Activated T-helper 17 cell treated with anti-CD3 and anti-CD28 coated beads, Interleukin-2, amount 50 U/mL, for 72 hours (primary cell): ENCODE results near the gene NSUN2. TPM values are rescaled to one million over a fixed set of nuclear protein-coding genes. Genes with fewer than 3 reads are reported as not detected.

Experiments used
- ATAC-seq: fragments of 150-1000 bp; cut with Tn5 transposase; replicated peaks from 2 replicates; pipeline ENCODE4 v1.10.0; 2021; ENCODE audit warnings: mild to moderate bottlenecking, moderate library complexity
- H3K27ac Mint-ChIP-seq: one replicate; pipeline ENCODE4 v1.8.0; 2022; ENCODE audit warnings: mixed read lengths
- H3K27me3 Mint-ChIP-seq: one replicate; pipeline ENCODE4 v1.8.0; 2022; ENCODE audit warnings: mixed read lengths
- H3K36me3 Mint-ChIP-seq: one replicate; pipeline ENCODE4 v1.8.0; 2022; ENCODE audit warnings: low read depth, mild to moderate bottlenecking, mixed read lengths
- H3K4me1 Mint-ChIP-seq: one replicate; pipeline ENCODE4 v1.8.0; 2022; ENCODE audit warnings: mixed read lengths
- H3K4me3 Mint-ChIP-seq: one replicate; pipeline ENCODE4 v1.8.0; 2022; ENCODE audit warnings: mild to moderate bottlenecking, mixed read lengths
- H3K9me3 Mint-ChIP-seq: one replicate; pipeline ENCODE4 v1.8.0; 2022; ENCODE audit warnings: mixed read lengths
- total RNA-seq, 2 donors: library from RNA; stranded (reverse); gene quantifications; one replicate each; pipeline ENCODE4 v1.2.3, GENCODE V29; 2022

NSUN2 gene
- total RNA-seq, 2 donors from 2014 or later: 61.2 to 128 TPM

DNA sequence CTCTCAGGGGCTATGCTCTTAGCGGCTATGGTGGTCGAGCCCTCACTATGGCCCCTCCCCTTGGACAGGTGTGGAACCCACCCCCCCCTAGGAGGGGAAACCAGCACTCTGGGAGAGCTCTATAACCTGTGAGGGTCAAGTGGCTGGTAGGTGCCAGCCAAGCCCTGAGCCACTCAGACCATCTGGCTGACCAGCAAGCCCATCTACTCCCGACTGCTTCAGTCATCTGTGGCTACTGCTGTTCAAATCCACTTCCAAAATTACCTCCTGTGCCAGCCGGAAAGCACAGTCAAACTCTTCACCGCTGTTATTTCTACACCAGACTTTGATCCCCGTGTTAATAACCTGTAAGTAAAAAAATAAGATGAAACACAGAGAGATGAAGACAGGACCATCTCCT, 28.5 kb downstream of the NSUN2 start:
- Mint-ChIP-seq H3K4me3 (no peak overlapping the region), H3K36me3 (peaks cover 100% of the 10 kb centered on the region), H3K27me3 (no peaks in the 10 kb centered on the region), H3K4me1 (no peaks in the 10 kb centered on the region), H3K27ac (no peak overlapping the region), H3K9me3 (no peaks in the 10 kb centered on the region)
- ATAC-seq: no peak

DNA sequence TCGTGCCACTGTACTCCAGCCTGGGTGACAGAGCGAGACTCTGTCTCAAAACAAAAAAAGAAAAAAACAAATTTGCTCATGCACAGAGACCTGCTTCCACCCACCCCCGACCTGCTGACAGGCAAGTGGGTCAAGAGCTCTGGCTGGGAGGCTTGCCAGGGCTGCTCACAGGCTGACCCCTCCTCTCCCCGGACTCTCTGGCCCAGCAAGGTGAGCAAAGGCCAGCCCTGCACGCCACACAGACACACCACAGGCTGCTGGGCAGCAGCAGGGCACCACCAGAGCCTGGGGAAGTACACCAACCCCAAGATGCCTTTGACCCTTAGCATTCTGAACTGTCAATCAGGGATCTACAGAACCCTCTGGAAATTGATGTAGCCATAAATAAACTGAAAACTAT, 29.2 kb downstream of the NSUN2 start:
- no peak overlapping the region for H3K4me3 Mint-ChIP-seq
- ATAC-seq: no peak

DNA sequence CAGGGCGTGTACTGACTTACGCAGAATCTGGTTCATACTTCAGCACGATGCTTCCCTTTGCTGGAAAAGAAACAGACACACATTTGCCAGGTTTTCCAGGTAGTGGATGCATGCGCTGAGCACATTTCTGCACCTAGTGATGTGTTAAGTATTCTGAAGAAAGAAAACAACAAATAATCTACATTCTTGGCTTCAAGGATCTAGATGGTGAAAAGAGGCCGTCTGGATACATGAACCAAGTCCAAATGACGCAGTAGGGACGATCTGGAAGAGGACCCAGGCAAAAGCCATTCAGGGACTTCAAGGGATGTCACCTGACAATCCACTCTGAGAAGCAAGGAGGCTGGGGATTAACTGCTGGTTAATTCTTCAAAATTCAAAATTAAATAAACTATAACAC, 30.4 kb downstream of the NSUN2 start:
- Mint-ChIP-seq H3K9me3 (no peaks in the 10 kb centered on the region), H3K4me3 (no peak overlapping the region), H3K27ac (no peak overlapping the region), H3K27me3 (no peaks in the 10 kb centered on the region), H3K4me1 (no peaks in the 10 kb centered on the region), H3K36me3 (peaks cover 100% of the 10 kb centered on the region)
- ATAC-seq: no peak

More for the DNA sequence above, 29.2 kb downstream of the NSUN2 start:
- no peaks in the 10 kb centered on the region for H3K9me3 Mint-ChIP-seq
- no peaks in the 10 kb centered on the region for H3K27me3 Mint-ChIP-seq
- H3K27ac Mint-ChIP-seq: no peak overlapping the region
- peaks cover 100% of the 10 kb centered on the region for H3K36me3 Mint-ChIP-seq
- no peaks in the 10 kb centered on the region for H3K4me1 Mint-ChIP-seq

DNA sequence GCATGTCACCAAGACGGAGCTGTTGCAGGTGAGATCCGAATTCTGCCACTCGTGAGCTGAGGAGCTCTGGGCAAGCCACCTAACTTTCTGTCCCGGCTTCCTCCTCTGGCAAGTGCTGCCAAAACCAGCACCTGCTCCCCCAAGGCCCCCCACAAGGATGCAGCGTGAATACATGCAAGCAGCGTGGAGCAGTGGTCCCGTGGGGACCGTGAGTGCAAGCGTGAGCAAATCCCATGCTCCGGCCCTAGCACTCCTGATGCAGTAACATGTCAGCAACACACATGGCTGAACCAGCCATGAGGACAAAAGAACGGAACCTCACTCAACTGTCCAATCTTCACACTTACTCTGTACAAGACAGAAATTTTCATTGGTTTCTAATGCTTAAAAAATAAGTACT, 31.0 kb downstream of the NSUN2 start:
- no peak for ATAC-seq
- H3K9me3 Mint-ChIP-seq: no peaks in the 10 kb centered on the region
- H3K27ac Mint-ChIP-seq: no peak overlapping the region
- no peaks in the 10 kb centered on the region for H3K4me1 Mint-ChIP-seq
- peaks cover 100% of the 10 kb centered on the region for H3K36me3 Mint-ChIP-seq
- H3K27me3 Mint-ChIP-seq: no peaks in the 10 kb centered on the region
- H3K4me3 Mint-ChIP-seq: no peak overlapping the region

DNA sequence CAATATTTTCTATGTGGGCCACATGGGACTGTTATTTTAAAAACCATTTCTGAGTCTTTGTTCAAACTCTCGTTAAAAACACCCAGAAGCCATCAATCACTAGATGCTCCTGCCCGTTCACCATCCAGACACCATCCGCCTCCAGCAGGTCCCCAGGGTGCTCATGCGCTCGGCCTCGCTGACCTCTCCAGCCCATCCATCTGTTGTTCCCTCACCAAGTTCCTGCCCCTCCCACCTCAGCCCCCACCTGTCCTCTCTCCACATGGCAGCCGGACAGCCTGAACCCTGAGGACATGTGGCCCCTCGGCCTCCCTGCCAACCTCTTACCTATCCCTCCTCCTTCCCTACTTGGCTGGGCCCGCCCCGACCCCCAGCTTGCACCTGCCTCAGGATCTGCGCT, 31.6 kb downstream of the NSUN2 start:
- H3K9me3 Mint-ChIP-seq: no peaks in the 10 kb centered on the region
- no peak overlapping the region for H3K4me3 Mint-ChIP-seq
- H3K4me1 Mint-ChIP-seq: no peaks in the 10 kb centered on the region
- peaks cover 100% of the 10 kb centered on the region for H3K36me3 Mint-ChIP-seq
- no peak overlapping the region for H3K27ac Mint-ChIP-seq
- no peak for ATAC-seq
- H3K27me3 Mint-ChIP-seq: no peaks in the 10 kb centered on the region

DNA sequence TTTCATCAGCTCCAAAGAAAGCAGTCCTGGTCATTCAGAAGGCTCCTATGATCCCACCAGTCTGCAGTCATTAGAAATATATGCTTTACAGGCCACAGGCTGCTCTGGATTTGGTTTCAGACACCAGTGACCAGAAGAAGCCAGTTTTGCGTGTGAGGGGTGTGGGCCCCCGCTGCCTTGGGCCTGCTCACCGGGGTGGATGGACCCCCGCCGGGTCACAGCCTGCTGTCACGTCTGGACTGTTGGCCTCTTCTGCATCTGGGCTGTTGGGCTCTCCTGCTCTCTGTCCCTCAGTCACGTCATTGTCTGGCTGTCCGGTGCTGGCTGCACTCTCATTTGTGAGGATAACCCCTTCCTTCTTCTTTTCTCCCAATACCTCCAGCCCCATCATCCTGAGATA, 33.1 kb downstream of the NSUN2 start:
- H3K4me1 Mint-ChIP-seq: no peaks in the 10 kb centered on the region
- H3K9me3 Mint-ChIP-seq: no peaks in the 10 kb centered on the region
- H3K4me3 Mint-ChIP-seq: no peak overlapping the region
- H3K36me3 Mint-ChIP-seq: peaks cover 85% of the 10 kb centered on the region
- H3K27ac Mint-ChIP-seq: no peak overlapping the region
- H3K27me3 Mint-ChIP-seq: no peaks in the 10 kb centered on the region
- ATAC-seq: no peak

DNA sequence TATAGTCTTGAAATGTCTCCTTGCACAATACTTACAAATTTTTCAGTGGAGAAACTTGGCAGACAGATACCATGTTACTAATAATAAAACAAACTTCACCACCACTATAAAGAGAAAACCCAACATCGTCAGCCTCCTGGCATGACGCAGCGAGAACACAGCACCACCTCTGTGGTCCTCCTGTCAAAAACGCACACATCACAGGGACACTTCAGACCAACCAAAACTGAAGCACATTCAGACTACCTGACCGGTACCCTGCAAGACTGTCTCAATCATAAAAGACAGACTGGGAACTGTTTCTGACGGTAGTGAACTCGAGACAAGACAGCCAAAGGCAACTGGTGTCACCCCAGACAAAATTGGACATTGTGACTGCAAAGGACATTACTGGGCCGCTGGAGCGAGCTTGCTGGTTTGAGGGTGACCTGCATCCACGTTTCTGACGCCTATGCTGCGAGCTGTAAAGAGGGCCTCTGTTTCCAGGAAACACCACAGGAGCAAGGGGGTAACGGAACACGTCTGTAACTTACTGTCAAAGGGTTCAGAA, 34.4 kb downstream of the NSUN2 start:
- Mint-ChIP-seq H3K4me3 (no peak overlapping the region), H3K4me1 (no peaks in the 10 kb centered on the region), H3K27ac (no peak overlapping the region), H3K27me3 (no peaks in the 10 kb centered on the region), H3K36me3 (peaks cover 72% of the 10 kb centered on the region), H3K9me3 (no peaks in the 10 kb centered on the region)
- ATAC-seq: no peak

DNA sequence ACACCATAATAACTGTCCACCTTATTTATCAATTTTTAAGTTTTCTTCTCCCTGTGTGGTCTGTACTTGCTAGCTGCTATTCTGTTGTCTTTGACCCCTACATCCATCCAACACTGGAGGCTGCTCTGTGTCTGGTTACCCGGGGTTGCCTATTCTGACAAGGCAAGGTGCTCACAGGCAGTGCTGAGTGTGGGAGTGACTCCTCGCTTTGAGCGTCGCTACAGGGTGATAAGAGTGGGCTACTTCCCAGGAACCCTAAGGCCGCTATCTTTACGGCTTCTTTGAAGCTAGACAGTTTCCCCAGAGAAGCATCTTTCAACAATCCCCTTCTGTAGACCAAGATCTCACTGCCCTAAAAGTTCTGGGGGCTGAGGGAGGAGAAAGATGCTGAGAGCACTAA, 35.3 kb downstream of the NSUN2 start:
- H3K36me3 Mint-ChIP-seq: peaks cover 63% of the 10 kb centered on the region

DNA sequence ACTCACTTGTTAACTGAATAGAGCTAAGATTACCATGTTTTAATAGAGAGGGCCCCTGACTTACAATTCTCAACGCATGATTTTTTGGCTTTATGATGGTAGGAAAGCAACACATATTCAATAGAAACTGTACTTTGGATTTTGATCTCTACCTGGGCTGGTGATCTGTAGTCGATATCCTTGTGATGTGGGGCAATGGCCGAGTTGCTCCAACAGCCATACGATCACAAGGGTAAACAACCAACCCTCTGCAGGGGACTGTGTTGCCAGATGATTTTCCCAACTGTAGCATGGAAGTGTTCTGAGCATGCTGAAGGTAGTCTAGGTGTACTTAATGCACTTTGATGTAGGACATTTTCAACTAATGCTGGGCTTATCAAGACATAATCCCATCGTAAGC, 36.5 kb downstream of the NSUN2 start:
- ATAC-seq: no peak
- Mint-ChIP-seq H3K27ac (no peak overlapping the region), H3K9me3 (no peaks in the 10 kb centered on the region), H3K27me3 (no peaks in the 10 kb centered on the region), H3K4me1 (no peaks in the 10 kb centered on the region), H3K4me3 (no peak overlapping the region), H3K36me3 (peaks cover 52% of the 10 kb centered on the region)

More for the DNA sequence above, 35.3 kb downstream of the NSUN2 start:
- H3K4me3 Mint-ChIP-seq: no peak overlapping the region
- no peak overlapping the region for H3K27ac Mint-ChIP-seq
- no peaks in the 10 kb centered on the region for H3K27me3 Mint-ChIP-seq
- no peak for ATAC-seq
- H3K4me1 Mint-ChIP-seq: no peaks in the 10 kb centered on the region
- no peaks in the 10 kb centered on the region for H3K9me3 Mint-ChIP-seq

DNA sequence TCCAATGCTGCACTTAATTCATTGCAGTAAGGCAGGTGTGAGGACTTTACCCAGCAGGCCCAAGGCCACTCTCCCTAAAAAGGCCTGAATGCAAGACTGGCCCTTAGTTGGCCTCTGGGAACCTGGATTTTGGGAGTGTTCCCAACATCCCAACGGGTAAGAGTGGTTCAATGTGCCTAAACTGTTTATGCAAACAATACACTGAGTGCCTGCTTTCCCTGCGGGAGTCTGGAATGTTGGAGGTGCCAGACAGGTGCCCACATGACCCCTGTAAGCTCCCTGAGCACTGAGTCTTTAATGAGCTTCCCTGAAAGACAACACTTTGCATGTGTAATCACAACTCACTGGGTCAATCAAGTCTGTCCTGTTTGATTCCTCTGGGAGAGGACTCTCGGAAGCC, 37.4 kb downstream of the NSUN2 start:
- Mint-ChIP-seq H3K9me3 (no peaks in the 10 kb centered on the region), H3K27me3 (no peaks in the 10 kb centered on the region), H3K36me3 (peaks cover 42% of the 10 kb centered on the region), H3K4me1 (no peaks in the 10 kb centered on the region), H3K4me3 (no peak overlapping the region), H3K27ac (no peak overlapping the region)
- no peak for ATAC-seq

DNA sequence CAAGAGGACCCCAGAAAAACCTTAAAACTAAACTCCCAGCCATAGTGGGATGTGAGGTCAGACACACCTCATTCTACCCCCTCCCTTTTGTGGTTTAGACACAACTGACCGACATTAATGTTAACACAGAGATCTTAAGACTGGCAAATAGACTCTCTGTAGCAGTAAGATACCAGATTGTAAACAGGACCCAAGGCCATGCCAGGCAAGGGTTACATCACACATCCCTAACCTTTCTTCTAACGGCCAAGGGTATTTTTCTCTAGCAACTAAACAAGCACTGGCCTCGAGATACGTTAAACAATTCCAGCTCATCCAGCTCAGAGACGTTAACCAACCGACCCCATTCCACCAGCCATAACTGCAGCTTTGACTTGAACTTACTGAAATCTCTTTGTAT, 38.8 kb downstream of the NSUN2 start:
- Mint-ChIP-seq H3K36me3 (peaks cover 29% of the 10 kb centered on the region), H3K4me3 (no peak overlapping the region), H3K4me1 (no peaks in the 10 kb centered on the region), H3K9me3 (no peaks in the 10 kb centered on the region), H3K27ac (no peak overlapping the region), H3K27me3 (peaks cover 5% of the 10 kb centered on the region)
- no peak for ATAC-seq

DNA sequence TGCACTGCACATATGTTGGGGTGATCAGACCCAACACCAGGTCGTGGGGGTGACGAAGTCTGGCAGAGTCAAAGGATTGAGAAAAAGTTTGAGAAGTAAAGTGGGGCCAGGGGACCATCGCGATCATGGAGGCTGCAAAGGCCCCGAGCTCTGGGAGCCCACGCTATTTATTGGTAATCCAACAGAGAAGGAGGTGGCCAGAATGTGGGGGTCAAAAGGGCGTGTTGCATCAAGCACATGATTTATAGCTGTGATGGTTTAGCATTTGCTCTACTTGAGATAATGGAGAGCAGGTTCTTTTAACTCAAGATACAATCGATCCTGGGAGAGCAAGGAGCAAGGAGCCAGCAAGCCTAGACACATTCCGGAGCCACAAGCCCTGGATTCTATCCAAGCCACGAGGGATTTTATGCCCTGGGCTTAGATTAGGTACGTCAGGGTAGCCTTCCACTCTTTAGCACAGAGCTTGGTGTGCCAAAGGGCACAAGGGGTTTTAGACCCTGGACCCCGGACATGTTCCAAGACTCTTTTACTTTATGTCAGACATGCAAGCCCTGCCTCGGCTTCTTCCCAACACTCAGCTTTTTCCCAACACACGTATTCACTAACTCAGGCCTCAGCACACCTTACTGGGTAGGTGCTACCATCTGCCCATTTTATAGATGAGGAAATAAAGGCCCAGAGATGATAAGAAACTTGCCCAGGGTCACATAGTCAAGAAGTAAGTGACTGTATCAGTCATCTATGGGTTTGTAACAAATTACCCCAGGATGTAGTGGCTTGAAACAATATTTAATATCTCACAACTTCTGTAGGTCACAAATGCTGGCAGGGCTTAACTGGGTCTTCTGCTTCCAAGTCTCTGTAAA, 39.5 kb downstream of the NSUN2 start:
- H3K27me3 Mint-ChIP-seq: peaks cover 5% of the 10 kb centered on the region
- H3K36me3 Mint-ChIP-seq: peaks cover 22% of the 10 kb centered on the region
- no peaks in the 10 kb centered on the region for H3K4me1 Mint-ChIP-seq
- no peak for ATAC-seq
- no peak overlapping the region for H3K4me3 Mint-ChIP-seq
- H3K27ac Mint-ChIP-seq: no peak overlapping the region
- no peaks in the 10 kb centered on the region for H3K9me3 Mint-ChIP-seq

DNA sequence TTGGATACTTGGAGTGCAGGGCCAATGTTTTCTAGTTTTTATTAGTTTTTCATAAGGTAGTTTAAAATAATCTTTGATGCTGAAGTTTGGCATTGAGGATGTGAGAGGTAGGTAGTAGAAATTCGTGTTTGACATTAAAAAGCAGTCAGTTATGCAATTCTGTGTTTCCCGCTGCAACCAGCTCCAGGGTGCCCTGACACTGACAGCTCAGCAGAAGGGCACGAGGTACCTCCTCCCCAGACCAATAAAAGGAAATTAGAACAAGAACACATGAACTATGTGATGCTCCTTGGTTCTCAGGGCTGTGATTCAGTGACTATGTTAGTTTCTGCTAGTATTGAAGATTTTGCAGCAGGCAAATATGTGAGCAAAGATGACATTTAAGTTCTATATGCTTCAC, 40.2 kb downstream of the NSUN2 start:
- no peaks in the 10 kb centered on the region for H3K4me1 Mint-ChIP-seq
- H3K27me3 Mint-ChIP-seq: peaks cover 5% of the 10 kb centered on the region
- no peak overlapping the region for H3K4me3 Mint-ChIP-seq
- peaks cover 14% of the 10 kb centered on the region for H3K36me3 Mint-ChIP-seq
- H3K9me3 Mint-ChIP-seq: no peaks in the 10 kb centered on the region
- no peak overlapping the region for H3K27ac Mint-ChIP-seq
- ATAC-seq: no peak

DNA sequence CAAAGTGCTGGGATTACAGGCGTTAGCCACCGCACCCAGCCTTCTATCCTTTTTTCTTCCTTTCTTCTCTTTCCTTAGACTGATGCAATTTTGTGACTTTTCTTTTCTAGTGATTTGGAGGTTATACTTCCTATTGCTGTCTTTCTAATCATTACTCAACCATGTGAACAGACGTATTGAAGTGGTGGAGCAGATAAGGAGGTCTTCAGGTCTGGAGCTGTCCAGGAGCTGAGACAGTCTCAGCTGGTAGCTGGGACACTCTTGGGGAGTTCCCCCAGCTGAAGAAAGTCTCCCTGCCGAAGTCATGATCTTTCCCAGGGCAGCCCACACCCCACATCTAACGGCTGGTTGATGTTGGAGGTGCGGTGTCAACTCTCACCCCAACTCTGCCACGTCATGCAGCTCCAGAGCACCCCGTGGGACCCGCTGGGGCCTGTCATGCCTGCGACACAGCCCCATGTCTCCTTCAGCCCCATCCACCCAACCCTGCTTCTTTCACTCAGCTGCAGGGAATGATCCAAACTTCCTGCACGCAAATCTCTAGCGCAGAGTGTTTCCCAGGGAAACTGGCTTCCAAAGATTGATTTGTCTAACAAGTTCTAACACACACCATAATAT, 41.1 kb downstream of the NSUN2 start:
- Mint-ChIP-seq H3K27me3 (peaks cover 5% of the 10 kb centered on the region), H3K27ac (no peak overlapping the region)
- no peak for ATAC-seq

DNA sequence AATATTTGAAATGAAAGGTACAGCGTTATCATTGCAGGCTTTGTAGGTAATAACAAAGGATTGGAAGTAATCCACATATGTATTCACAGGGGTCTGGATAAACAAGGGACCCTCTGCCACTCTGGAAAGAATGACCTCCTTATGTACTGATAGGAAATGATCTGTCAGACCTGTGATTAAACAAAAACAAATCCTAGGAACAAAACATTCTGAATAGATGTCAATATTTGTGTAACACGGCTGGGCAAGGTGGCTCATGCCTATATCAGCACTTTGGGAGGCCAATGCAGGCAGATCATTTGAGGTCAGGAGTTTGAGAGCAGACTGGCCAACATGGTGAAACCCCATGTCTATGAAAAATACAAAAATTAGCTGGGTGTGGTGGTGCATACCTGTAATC, 42.3 kb downstream of the NSUN2 start:
- no peak overlapping the region for H3K4me3 Mint-ChIP-seq
- H3K36me3 Mint-ChIP-seq: no peaks in the 10 kb centered on the region
- ATAC-seq: no peak
- no peaks in the 10 kb centered on the region for H3K9me3 Mint-ChIP-seq
- H3K4me1 Mint-ChIP-seq: no peaks in the 10 kb centered on the region
- H3K27ac Mint-ChIP-seq: no peak overlapping the region
- H3K27me3 Mint-ChIP-seq: peaks cover 13% of the 10 kb centered on the region

More for the DNA sequence above, 41.1 kb downstream of the NSUN2 start:
- no peaks in the 10 kb centered on the region for H3K4me1 Mint-ChIP-seq
- peaks cover 6% of the 10 kb centered on the region for H3K36me3 Mint-ChIP-seq
- H3K9me3 Mint-ChIP-seq: no peaks in the 10 kb centered on the region
- no peak overlapping the region for H3K4me3 Mint-ChIP-seq
